ENCODE results near the gene IBTK. TPM values are rescaled to one million over a fixed set of nuclear protein-coding genes. Genes with fewer than 3 reads are reported as not detected.

The IBTK gene
- polyA plus RNA-seq, 2 of the 4 experiments (the other 2 are of a cell fraction) = 34.2 to 87.3 TPM

GRCh38 chr6:82264824-82265223 lies 17.3 kb upstream of the IBTK start:
- 83% methylated on average over 2 of the region's 2 CpGs for WGBS (ENCODE audit: missing lambda C conversion rate)
- DNase-seq (ENCODE audit: low read depth in 1 of 2, low spot score in 1 of 2) (no peak), FAIRE-seq (no peak), ATAC-seq (no peak)
- TF ChIP-seq FOXS1 (CRISPR knock-in tag; IDR thresholded peaks at IDR 0.05) (no peak), CHD4 (IDR thresholded peaks at IDR 0.05; ENCODE audit: borderline replicate concordance) (no peak)
- peaks cover 32% of the 10 kb centered on the region for H3K4me1 ChIP-seq
- no peak overlapping the region for H3K4me2 ChIP-seq
- no peak overlapping the region for H3K4me3 ChIP-seq
- POLR2A ChIA-PET = no interaction called here
- no peak overlapping the region for H3K27ac ChIP-seq
- no peaks in the 10 kb centered on the region for H3K9me3 ChIP-seq
- CTCF ChIA-PET = no interaction called here

GRCh38 chr6:82264321-82264720 lies 16.8 kb upstream of the IBTK start:
- Histone ChIP-seq H3K4me3 (no peak overlapping the region), H3K4me1 (peaks cover 36% of the 10 kb centered on the region), H3K4me2 (no peak overlapping the region), H3K27ac (no peak overlapping the region), H3K9me3 (no peaks in the 10 kb centered on the region)
- TF ChIP-seq CHD4 (IDR thresholded peaks at IDR 0.05; ENCODE audit: borderline replicate concordance) = no peak
- TF ChIP-seq MAX (IDR thresholded peaks at IDR 0.05) = no peak
- TF ChIP-seq ELK1 (IDR thresholded peaks at IDR 0.05; ENCODE audit: low read depth, low read length) = no peak
- CTCF ChIA-PET = no interaction called here
- no peak for FAIRE-seq
- no peak for ATAC-seq
- DNase-seq (ENCODE audit: low read depth in 1 of 2, low spot score in 1 of 2) = no peak
- POLR2A ChIA-PET = no interaction called here

- Histone ChIP-seq H3K27ac (no peak overlapping the region), H3K9me3 (no peaks in the 10 kb centered on the region), H3K4me2 (no peak overlapping the region), H3K4me3 (no peak overlapping the region), H3K4me1 (peaks cover 36% of the 10 kb centered on the region)
- no peak for DNase-seq (ENCODE audit: low read depth in 1 of 2, low spot score in 1 of 2)
- no peak for FAIRE-seq
- WGBS (ENCODE audit: missing lambda C conversion rate) = 97% methylated on average over 3 of the region's 3 CpGs
- TF ChIP-seq MAZ (IDR thresholded peaks at IDR 0.05; ENCODE audit: borderline replicate concordance, low read depth, low read length) = no peak
- TF ChIP-seq KDM5A (IDR thresholded peaks at IDR 0.05) = no peak
- no peak for TF ChIP-seq RARB (CRISPR knock-in tag; IDR thresholded peaks at IDR 0.05)
- no peak for TF ChIP-seq E2F6 (IDR thresholded peaks at IDR 0.05; ENCODE audit: borderline replicate concordance, low read depth)
- no peak for TF ChIP-seq ZFP36 (IDR thresholded peaks at IDR 0.05; ENCODE audit: borderline replicate concordance, partially characterized antibody)
- no peak for TF ChIP-seq CEBPB (IDR thresholded peaks at IDR 0.05)
- TF ChIP-seq TFCP2L1 (CRISPR knock-in tag; IDR thresholded peaks at IDR 0.05) = no peak
- no peak for TF ChIP-seq POLR2A (IDR thresholded peaks at IDR 0.05; ENCODE audit: low read length)
- TF ChIP-seq ATOH8 (CRISPR knock-in tag; IDR thresholded peaks at IDR 0.05; ENCODE audit: low read depth) = no peak
- TF ChIP-seq JUN (IDR thresholded peaks at IDR 0.05) = no peak
- TF ChIP-seq GATA3 (IDR thresholded peaks at IDR 0.05; ENCODE audit: borderline replicate concordance) = no peak
- TF ChIP-seq TP53 (CRISPR knock-in tag; IDR thresholded peaks at IDR 0.05) = no peak
- CTCF ChIA-PET = no interaction called here
- ATAC-seq = no peak
- POLR2A ChIA-PET = no interaction called here
Observed at GRCh38 chr6:82263916-82264315, 16.4 kb upstream of the IBTK start.

GRCh38 chr6:82260997-82261732 lies 13.6 kb upstream of the IBTK start:
- peak overlapping the region; percentile 71 for H3K4me2 ChIP-seq
- CTCF ChIA-PET = interaction anchor here (0.6 to 3.0 kb wide), 9 partner anchors 9 to 804 kb away, joined by 3 to 18 read pairs (median 4); partner anchors contain the start of gene UBE3D
- DNase-seq (ENCODE audit: low read depth in 1 of 2, low spot score in 1 of 2) = no peak
- WGBS (ENCODE audit: missing lambda C conversion rate) = 87% methylated on average over 2 of the region's 2 CpGs
- H3K27ac ChIP-seq = peak overlapping the region; percentile 82 to 86; a peak in 5 of 6 replicates
- ATAC-seq = no peak; a peak in 1 of 6 replicates
- no peaks in the 10 kb centered on the region for H3K9me3 ChIP-seq
- no peak for FAIRE-seq
- POLR2A ChIA-PET = interaction anchor here (0.5 to 2.5 kb wide), 4 partner anchors 8 to 104 kb away, joined by 3 to 7 read pairs (median 4); partner anchors contain the start of genes IBTK and TPBG
- H3K4me3 ChIP-seq = no peak overlapping the region
- peaks cover 35% of the 10 kb centered on the region for H3K4me1 ChIP-seq
- no peak for TF ChIP-seq TP53 (CRISPR knock-in tag; IDR thresholded peaks at IDR 0.05)
- no peak for TF ChIP-seq MAFK (IDR thresholded peaks at IDR 0.05; ENCODE audit: partially characterized antibody)
- TF ChIP-seq EHMT2 (IDR thresholded peaks at IDR 0.05; ENCODE audit: low read depth) = no peak
- TF ChIP-seq TFCP2L1 (CRISPR knock-in tag; IDR thresholded peaks at IDR 0.05) = no peak
- no peak for TF ChIP-seq EHF (CRISPR knock-in tag; IDR thresholded peaks at IDR 0.05)
- no peak for TF ChIP-seq POLR2A (IDR thresholded peaks at IDR 0.05; ENCODE audit: low read length)
- TF ChIP-seq HMGXB4 (CRISPR knock-in tag; IDR thresholded peaks at IDR 0.05; ENCODE audit: borderline replicate concordance) = no peak
- TF ChIP-seq NPAS2 (CRISPR knock-in tag; IDR thresholded peaks at IDR 0.05; ENCODE audit: borderline replicate concordance) = no peak
- no peak for TF ChIP-seq USF2 (IDR thresholded peaks at IDR 0.05)
- TF ChIP-seq CBX8 (IDR thresholded peaks at IDR 0.05) = no peak
- TF ChIP-seq JUNB (IDR thresholded peaks at IDR 0.05) = no peak
